DMS 273 treated with DMSO at 0.1 percent for 48 hours (cell line): ENCODE results near the gene GALNT9.

Experiments
- DNase-seq: peaks from one replicate; lab custom pipeline; 2025; lab: John Stamatoyannopoulos, UW

Gene GALNT9

DNA sequence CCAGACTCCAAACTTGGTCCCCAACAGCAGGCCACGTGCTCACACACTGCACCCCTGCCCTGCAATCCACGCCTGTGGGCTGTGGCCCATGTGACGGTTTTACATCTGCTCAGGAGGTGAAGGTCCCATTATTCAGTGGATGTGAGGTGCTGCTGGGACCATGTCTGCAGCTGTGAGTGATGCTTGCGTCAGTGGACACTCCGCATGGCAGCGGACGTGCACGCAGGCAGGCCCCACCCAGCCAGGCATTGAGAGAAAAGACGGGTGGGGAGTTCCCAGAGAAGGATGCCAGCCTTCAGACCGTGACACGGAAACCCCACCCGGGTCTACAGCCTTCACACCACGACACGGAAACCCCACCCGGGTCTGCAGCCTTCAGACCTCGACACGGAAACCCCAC, 117.6 kb downstream of the GALNT9 start:
- DNase-seq: no peak

- DNase-seq: no peak
Observed at GRCh38 chr12:132211326-132211725, 118.1 kb downstream of the GALNT9 start.

- no peak for DNase-seq
Observed at GRCh38 chr12:132210223-132211055, 119.0 kb downstream of the GALNT9 start.

GRCh38 chr12:132209619-132210222, 119.7 kb downstream of the GALNT9 start:
- no peak for DNase-seq

DNA sequence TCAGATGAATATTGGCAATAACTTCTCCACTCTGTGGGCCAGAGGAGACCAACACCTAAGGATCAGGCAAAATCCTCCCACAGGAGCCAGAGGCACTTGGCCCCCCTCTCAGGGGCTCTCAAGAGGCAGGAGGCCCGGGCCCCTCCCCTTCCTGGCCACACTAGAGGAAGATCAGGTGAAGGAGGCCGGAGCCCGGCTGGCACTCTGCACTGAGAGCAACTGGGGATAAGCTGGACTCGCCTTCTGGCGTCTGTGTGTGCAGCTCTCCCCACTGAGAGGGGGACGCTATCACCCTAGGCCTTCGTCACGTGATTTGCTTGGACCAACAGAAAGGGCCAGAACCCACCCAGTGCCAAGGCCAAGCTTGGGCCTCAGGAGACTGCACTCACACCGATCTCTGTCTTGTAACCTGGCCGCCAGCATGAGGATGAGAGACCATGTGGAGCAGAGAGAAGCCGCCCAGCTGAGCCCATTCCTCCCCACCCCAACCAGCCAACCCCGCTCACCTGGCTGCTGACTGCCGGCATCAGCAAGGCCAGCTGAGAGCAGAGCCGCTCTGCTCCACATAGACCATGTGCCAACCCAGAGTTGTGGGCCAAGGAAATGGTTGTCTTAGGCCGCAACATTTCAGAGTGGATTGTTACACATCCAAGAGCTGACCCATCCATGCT, 121.1 kb downstream of the GALNT9 start:
- DNase-seq: no peak

- no peak for DNase-seq
Observed at GRCh38 chr12:132207083-132207775, 122.2 kb downstream of the GALNT9 start.

- no peak for DNase-seq
Observed at GRCh38 chr12:132206046-132206434, 123.3 kb downstream of the GALNT9 start.

- DNase-seq: no peak
Observed at GRCh38 chr12:132205271-132206045, 123.9 kb downstream of the GALNT9 start.

DNA sequence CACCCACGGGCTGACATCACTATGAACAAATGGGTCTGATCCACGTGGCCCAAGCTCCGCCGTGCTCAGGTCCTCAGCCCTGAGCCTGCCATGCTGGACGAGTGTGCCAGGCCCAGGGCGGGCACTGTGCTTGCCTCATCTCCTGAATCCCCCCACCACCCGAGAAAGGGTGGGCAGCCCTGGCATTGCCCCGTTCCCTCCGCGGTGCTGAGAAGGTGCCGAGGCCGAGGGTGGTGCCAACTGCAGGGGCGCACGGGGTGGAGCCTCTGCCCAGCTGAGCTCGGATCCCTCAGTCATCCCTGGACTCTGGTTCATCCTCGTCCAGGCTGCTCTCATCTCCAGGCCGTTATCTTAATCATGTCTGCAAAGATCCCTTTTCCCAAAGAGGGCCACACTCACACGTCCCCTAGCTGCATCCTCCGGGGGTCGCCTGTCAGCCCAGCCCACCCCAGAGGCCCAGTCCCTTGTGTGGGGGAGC, 124.6 kb downstream of the GALNT9 start:
- no peak for DNase-seq

DNA sequence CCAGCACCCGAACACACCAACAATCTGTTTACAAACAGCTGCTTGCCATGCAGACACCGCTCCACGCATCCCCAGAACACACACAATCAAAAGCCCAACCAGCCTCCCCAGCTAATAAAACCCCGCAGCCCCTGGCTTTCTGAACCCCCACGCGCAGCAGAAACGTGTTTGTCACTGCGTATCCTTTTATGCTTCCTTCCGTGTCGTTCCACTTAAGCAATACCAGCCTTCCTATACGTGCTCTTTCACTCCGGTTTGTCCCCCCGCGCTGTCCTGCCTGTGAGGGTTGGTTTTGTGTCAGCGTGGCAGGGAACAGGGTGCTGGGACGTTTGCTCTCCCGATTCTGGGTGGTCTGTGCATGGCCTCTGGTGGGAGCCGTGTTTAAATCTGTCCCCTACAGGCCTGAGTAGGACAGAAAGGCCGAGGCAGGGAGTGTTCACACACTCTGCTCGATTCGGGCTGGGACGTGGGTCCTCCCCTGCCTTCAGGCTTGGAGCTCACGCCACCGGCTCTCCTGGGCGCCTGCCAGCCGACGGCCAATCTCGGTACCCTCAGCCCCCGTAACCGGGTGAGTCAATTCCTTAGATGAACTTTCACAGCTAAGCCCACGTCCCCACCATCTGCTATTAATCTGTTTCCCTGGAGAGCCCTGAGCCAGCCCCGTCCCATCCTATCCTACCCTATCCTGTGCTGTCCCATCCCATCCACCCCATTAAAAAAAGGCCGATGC, 125.2 kb downstream of the GALNT9 start:
- DNase-seq: no peak

- DNase-seq: no peak
Observed at GRCh38 chr12:132202929-132203721, 126.3 kb downstream of the GALNT9 start.

- no peak for DNase-seq
Observed at GRCh38 chr12:132201391-132202120, 127.8 kb downstream of the GALNT9 start.

- DNase-seq: no peak
Observed at GRCh38 chr12:132200800-132201199, 128.6 kb downstream of the GALNT9 start.

DNA sequence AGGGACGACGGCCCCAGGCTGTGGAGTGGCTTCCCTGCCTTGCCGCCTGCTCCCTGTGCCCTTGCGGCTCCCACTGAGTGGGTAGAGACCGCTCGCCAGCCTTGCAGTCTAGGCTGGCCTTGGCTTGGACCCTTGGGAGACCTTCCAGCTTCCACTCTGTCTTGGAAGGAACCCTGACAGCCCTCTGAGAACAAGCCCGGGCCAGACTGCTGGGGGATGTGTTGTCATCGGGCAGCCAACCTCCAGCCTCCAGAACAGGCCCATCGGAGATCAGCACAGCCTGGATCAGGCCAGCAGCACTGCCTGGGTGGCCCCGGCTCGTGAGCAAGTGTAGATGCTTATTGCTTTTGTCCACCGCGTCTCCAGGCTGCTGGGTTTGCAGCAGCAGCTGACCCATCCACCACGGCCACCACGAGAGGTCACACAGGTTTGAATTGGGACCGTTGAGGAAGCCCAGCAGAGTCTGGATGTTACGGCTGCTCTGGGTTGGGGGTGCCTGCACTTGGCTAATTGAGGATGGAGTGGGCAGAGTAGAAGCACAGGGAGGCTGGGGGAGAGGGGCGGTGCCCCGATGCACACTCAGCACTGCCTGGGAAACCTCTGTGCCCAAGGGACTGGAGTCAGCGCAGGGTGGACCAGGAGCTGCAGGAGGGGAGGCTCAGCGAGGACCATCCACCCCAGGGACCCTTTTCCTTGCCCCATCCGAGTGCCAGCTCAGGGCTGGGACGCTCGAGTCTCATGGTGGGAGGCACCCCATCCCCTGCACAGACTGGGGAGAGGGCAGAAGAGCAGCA, 129.7 kb downstream of the GALNT9 start:
- DNase-seq: no peak

DNA sequence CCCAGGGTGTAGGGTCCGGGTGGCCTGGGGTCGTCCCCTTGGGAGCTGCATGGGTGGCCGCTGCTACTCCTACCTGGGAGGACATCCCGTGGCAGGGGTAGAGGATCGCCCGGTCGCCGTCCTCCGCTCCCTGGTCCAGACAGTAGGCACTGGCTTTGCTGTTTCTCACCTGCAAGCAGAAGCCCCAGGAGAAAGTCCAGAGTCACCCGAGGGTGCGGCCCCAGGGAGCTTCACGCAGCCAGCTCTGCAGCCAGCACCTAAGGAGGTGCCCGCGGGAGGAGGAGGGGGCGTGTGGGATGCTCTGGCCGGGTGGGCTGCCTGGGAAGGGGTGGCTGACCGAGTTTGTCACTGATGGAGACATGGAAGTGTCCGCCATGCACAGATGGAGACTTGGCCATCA, 130.3 kb downstream of the GALNT9 start:
- DNase-seq: no peak

DNA sequence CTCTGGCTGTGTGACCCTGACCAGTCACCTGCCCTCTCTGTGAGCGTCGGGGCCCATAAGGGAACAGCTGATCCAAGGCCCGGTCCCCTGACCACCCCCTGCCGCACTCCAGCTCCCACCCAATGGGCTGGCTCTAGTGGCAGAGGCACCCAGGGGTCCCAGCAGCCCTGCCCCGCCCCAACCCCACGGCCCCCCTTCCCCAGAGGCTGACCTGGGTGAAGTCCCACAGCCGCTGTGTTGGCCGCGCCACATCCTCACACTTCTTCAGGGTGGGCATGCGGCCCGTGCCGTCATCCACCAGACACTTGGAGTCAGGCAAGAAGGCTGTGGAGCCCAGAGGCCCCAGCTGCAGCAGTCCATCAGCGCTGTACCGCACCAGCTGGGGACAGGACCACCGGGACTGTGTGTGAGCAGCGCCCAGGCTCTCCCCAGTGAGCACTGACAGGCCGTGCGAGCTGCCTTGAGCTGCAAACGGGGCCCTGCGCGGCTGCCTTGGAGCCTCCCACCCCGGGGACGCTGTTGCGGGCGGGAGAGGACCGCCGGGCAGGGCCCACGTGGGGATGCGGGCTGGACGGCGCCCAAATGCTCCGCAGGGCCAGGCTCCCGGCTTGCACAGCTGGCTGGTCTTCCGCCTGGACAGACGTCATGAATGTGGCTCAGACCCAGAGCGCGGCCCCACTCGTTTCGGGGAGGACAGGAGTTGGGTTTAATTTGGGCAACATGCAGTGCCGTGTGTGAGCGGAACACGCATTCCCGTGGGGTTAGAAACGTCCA, 131.6 kb downstream of the GALNT9 start:
- no peak for DNase-seq

DNA sequence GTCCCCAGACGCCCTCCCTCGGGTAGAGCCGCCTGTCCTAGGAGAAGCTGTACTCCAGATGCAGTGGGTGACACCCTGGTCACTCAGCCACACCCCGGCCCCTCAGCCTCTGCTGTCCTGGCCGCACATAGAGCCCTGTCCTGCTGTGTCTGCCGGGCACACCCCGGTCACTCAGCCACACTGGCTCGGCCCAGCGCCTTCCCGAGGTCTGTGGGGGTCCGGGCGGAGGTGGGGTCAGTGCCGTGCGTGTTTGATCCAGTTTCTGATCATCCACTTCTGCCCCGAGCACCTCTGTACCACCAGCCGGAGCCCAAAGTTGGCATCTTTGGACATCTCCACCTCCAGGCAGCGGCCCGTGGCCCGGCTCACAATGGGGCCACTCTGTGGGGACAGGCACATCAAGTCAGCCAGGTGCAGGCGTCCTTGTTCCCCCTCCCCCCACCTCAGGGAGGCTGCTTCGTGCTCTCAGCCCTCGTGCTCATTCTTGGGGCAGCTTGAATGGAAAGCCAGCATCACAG, 132.5 kb downstream of the GALNT9 start:
- DNase-seq: no peak
